Heart left ventricle (tissue), 16 donors: Measurements from ENCODE around the gene HIVEP2. TPM values are rescaled to one million over a fixed set of nuclear protein-coding genes. Genes with fewer than 3 reads are reported as not detected.

Source experiments
- ATAC-seq, 4 donors: fragments of 200-7000 bp; cut with Tn5 transposase; one replicate each; pipeline ENCODE4 v1.9.1; 2020 to 2022; ENCODE audit warnings: moderate library complexity in 4 of 4, mild to moderate bottlenecking in 3 of 4, moderate number of reproducible peaks in 1 of 4
- DNase-seq, 5 donors: peaks; one replicate each; pipeline ENCODE4 v3.0.0-alpha.2; 2020
- H3K27ac ChIP-seq, 12 donors: fragments of 200-600 bp; sonication (generic) in 4 of 12; one replicate each; pipeline versions ENCODE4 v1.5.0 to v1.8.0; 2016 to 2022; ENCODE audit warnings: mild to moderate bottlenecking in 2 of 12
- H3K27me3 ChIP-seq, 9 donors: fragments of 200-600 bp; sonication (generic) in 2 of 9; one replicate each; pipeline versions ENCODE4 v1.5.1 to v1.8.0; 2016 to 2022; ENCODE audit warnings: mild to moderate bottlenecking in 3 of 9
- H3K36me3 ChIP-seq, 9 donors: fragments of 200-600 bp; sonication (generic) in 2 of 9; one replicate each; pipeline versions ENCODE4 v1.5.0 to v1.8.0; 2018 to 2022; ENCODE audit warnings: mild to moderate bottlenecking in 2 of 9
- H3K4me1 ChIP-seq, 12 donors: fragments of 200-600 bp; sonication (generic) in 4 of 12; one replicate each; pipeline versions ENCODE4 v1.5.0 to v1.8.0; 2016 to 2022; ENCODE audit warnings: mild to moderate bottlenecking in 3 of 12
- H3K4me3 ChIP-seq, 12 donors: fragments of 200-600 bp; sonication (generic) in 4 of 12; one replicate each; pipeline versions ENCODE4 v1.5.0 to v1.8.0; 2017 to 2022; ENCODE audit warnings: mild to moderate bottlenecking in 9 of 12, moderate library complexity in 4 of 12
- H3K9me3 ChIP-seq, 12 donors: fragments of 200-600 bp; sonication (generic) in 4 of 12; one replicate each; pipeline versions ENCODE4 v1.5.0 to v1.8.0; 2016 to 2022; ENCODE audit warnings: mild to moderate bottlenecking in 1 of 12
- POLR2A ChIP-seq, 2 donors: fragments of 450-650 bp; IDR thresholded peaks; one replicate each; pipeline ENCODE4 v1.6.1; 2017; ENCODE audit warnings: antibody characterized with exemption in 2 of 2, mild to moderate bottlenecking in 2 of 2, moderate library complexity in 2 of 2
- WGBS, 4 donors: extraction: QIAGEN DNeasy Blood & Tissue Kit in 2 of 4; methylation state at CpG; one replicate each; pipeline versions ENCODE4 v1.1.5 to v1.1.7; 2013 to 2018; 5-methylcytosine and 5-hydroxymethylcytosine counted together
- intact Hi-C, 10 donors: fragments of 100-400 bp; cut with DNase I; formaldehyde crosslinking; loops; one replicate each; pipeline versions ENCODE4 v1.11.1 to v1.14.2; 2022
- polyA plus RNA-seq, 2 donors: library from polyadenylated mRNA; stranded (reverse); fragments of 200-250 nt; gene quantifications; one replicate each; pipeline ENCODE4 v1.2.3, GENCODE V29; 2013
- total RNA-seq, 9 donors: library from RNA; depleted of rRNA in 2 of 9; stranded (reverse); fragments of >200 nt in 2 of 9; fragmentation: NEBNext Ultra II Directional in 3 of 9; extraction: Animal tissue kit (Norgen Biotek cat#: 25700) in 3 of 9; gene quantifications; one replicate each; pipeline versions ENCODE4 v1.1.0 to v1.2.4, GENCODE V29; 2016 to 2023
- TF ChIP-seq, protein P1 (sequence below), 12 donors: fragments of 200-600 bp; sonication (generic) in 4 of 12; IDR thresholded peaks; one replicate each; pipeline versions ENCODE4 v1.5.0 to v1.8.0; 2018 to 2022; ENCODE audit warnings: antibody characterized with exemption in 12 of 12, mild to moderate bottlenecking in 5 of 12
- donor health status: ischemic (EF 13 %, LVEDD 7.1; RV severe dilation, severe dysfunction).
- donor health status: healthy with polysubstance abuse.
- donor health status: DM: no; HTN: yes; CAD: no.
- donor health status: DM: no; HTN: no; CAD: no.
- donor health status: ischemic (EF 25% LVEDD 6.9; RV normal size, moderate dysfunction).
- donor health status: ischemic (EF 25% LVEDD 5.7; RV mildly dilated, moderate dysfunction).
- donor health status: healthy.
- donor health status: DM: yes; HTN: yes; CAD: no.
- donor health status: ischemic (EF 35%, LVEDD 5.7; RV mildly dilated, moderate dysfunction).
- donor health status: nonischemic (EF 11% LVEDD 7.7; RV severe dilation, severe dysfunction).
- donor health status: DM: yes; HTN: yes; CAD: no.
- donor health status: PGD.
- donor health status: ischemic (EF 29% LVEDD 5.4; RV normal size, mild dysfunction).
- donor health status: nonischemic (EF 23%, LVEDD 6.1; RV moderate dilation, normal function).

The HIVEP2 gene
- total and polyA plus RNA-seq, 11 donors: 2.7 to 31.2 (median 20.4) TPM

DNA sequence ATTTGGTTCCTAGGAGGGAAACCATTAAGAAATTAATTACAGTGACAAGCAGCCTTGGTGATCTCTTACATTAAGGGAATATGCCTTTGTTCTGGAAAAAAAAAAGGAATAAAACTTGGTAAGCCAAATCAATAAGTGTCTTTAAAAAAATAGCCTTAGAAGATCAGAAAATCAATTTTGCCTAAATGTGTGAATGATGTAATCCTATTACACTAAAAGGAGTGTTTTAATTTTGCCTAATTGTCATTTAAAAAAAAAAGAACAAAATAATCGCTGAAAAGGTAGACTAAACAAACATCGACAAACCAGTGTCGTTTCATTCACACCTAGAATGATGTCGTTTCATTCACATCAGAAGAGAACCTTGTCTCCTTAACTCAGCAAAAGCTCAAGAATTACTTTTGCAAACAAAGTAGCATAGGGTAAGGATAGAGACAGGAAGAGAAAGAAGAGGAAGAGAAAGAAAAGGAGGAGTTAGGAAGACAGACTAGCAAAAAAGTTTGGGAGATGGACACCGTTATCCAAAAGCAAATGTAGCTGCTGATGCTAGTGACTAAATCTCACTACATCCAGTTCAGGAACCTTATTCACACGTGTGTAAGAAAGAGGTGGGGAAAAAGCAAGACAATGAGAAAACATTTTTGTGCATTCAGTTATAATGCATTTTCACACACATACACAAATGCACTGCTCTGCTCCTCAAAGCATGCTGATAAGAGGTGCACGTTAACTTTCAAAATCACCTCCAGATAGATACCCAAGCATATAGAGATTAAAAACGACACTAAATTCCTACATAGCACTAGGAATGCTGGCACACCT lies 60.6 kb downstream of the HIVEP2 start:
- Histone ChIP-seq H3K9me3 (no peaks in the 10 kb centered on the region), H3K4me3 (peak overlapping the region in 10 of 12 donors; percentile 23 to 59 (median 50)), H3K27ac (peak overlapping the region; percentile 7 to 79 (median 70)), H3K4me1 (peaks cover 7 to 66% (median 45%) of the 10 kb centered on the region in 12 donors), H3K27me3 (no peaks in the 10 kb centered on the region), H3K36me3 (no peaks in the 10 kb centered on the region)
- DNase-seq (no peak), ATAC-seq (no peak)
- TF ChIP-seq, protein P1, sequence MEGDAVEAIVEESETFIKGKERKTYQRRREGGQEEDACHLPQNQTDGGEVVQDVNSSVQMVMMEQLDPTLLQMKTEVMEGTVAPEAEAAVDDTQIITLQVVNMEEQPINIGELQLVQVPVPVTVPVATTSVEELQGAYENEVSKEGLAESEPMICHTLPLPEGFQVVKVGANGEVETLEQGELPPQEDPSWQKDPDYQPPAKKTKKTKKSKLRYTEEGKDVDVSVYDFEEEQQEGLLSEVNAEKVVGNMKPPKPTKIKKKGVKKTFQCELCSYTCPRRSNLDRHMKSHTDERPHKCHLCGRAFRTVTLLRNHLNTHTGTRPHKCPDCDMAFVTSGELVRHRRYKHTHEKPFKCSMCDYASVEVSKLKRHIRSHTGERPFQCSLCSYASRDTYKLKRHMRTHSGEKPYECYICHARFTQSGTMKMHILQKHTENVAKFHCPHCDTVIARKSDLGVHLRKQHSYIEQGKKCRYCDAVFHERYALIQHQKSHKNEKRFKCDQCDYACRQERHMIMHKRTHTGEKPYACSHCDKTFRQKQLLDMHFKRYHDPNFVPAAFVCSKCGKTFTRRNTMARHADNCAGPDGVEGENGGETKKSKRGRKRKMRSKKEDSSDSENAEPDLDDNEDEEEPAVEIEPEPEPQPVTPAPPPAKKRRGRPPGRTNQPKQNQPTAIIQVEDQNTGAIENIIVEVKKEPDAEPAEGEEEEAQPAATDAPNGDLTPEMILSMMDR (IDR thresholded peaks at IDR 0.05): no peak
- TF ChIP-seq POLR2A (IDR thresholded peaks at IDR 0.05): no peak
- intact Hi-C loops: loop anchor here in 9 of 10 donors (1.0 to 10.0 kb wide), 16 partner anchors 37 to 192 kb away; partner anchors contain the start of gene HIVEP2 (in 3 of the 9)
- 42 to 48% (median 44%) methylated on average over 8 of the region's 8 CpGs for WGBS, 4 donors

DNA sequence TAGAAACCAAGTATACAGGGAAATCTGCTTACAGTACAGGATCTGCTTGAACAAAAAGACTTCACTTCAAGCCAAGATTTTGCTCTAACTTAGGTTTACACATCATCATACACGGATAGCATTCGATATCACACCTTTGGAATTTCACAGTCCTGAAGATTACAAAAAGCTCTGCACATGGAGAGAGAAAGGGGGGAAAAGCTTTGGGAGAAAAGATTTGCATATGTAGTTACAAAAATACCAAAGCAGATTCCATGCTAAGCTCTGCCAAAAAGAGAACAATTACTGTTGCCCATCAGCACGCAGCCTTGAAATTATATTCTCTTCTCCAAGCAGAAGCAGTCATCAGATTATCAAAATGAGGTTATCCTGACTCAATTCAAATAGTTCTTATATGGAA lies 62.0 kb downstream of the HIVEP2 start:
- DNase-seq (no peak), ATAC-seq (no peak)
- H3K27me3 ChIP-seq: no peaks in the 10 kb centered on the region
- H3K9me3 ChIP-seq: peaks cover 0 to under 1% (median 0%) of the 10 kb centered on the region in 12 donors
- TF ChIP-seq POLR2A (IDR thresholded peaks at IDR 0.05): no peak
- TF ChIP-seq, protein P1 (IDR thresholded peaks at IDR 0.05): no peak
- no peak overlapping the region for H3K4me3 ChIP-seq
- H3K4me1 ChIP-seq: peaks cover 7 to 76% (median 49%) of the 10 kb centered on the region in 12 donors
- H3K36me3 ChIP-seq: no peaks in the 10 kb centered on the region
- intact Hi-C loops: loop anchor here in 7 of 10 donors (5.0 to 10.0 kb wide), 7 partner anchors 36 to 188 kb away; partner anchors contain the start of gene HIVEP2 (in 1 of the 7)
- peak overlapping the region in 2 of 12 donors; percentile 7 to 10 for H3K27ac ChIP-seq
- 18 to 32% (median 25%) methylated on average over 3 of the region's 3 CpGs for WGBS, 4 donors

DNA sequence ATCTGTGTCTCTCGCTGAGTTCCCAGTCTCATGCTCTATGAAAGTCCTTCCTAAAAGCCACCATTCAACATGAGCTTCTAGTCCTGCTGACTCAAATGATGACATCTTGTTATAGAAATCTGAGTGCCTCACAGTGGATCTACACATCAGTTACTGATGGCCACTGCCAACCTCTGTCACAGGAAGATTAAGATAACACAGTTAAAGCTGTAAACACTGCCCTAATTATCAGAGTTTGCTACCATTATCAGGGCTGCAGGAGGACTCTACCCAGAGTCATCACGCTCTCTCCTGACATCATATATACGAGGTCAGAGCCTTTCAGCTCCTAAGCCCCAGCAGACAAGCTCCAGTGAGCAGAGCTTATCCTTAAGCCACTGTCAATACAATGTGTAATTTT lies 63.2 kb downstream of the HIVEP2 start:
- Histone ChIP-seq H3K27me3 (no peaks in the 10 kb centered on the region), H3K9me3 (peaks cover 0 to 7% (median 0%) of the 10 kb centered on the region in 12 donors), H3K27ac (peak overlapping the region in 1 of 12 donors; percentile 11), H3K4me3 (no peak overlapping the region), H3K4me1 (peaks cover 4 to 67% (median 43%) of the 10 kb centered on the region in 12 donors), H3K36me3 (no peaks in the 10 kb centered on the region)
- no peak for DNase-seq
- TF ChIP-seq, protein P1 (IDR thresholded peaks at IDR 0.05): no peak
- 70 to 87% (median 76%) methylated on average over 3 of the region's 3 CpGs for WGBS, 4 donors
- ATAC-seq: no peak
- intact Hi-C loops: loop anchor here in 7 of 10 donors (5.0 to 10.0 kb wide), 7 partner anchors 34 to 187 kb away; partner anchors contain the start of gene HIVEP2 (in 1 of the 7)

DNA sequence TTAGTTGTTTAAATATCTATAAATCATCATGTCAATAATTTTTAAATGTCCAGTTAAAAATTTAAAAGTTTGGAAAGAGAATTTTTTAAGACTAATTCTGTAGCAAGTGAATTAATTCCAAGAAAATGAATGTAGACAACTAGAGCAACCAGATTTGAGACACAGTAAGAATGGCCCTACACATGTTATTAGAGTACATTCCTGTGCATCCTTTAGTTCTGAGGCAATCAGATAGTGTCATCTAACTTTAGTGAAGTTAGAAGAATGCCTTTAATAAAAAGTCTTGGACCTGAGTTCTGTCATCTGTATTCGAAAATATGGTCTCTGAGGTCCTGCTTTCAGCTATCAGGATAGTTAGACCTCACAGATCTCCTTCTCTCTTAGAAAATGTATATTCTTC lies 63.7 kb downstream of the HIVEP2 start:
- intact Hi-C loops: loop anchor here in 7 of 10 donors (5.0 to 10.0 kb wide), 7 partner anchors 34 to 186 kb away; partner anchors contain the start of gene HIVEP2 (in 1 of the 7)
- H3K4me1 ChIP-seq: peaks cover 4 to 66% (median 38%) of the 10 kb centered on the region in 12 donors

More for the DNA sequence above, 63.7 kb downstream of the HIVEP2 start:
- TF ChIP-seq, protein P1 (IDR thresholded peaks at IDR 0.05): no peak
- no peak for TF ChIP-seq POLR2A (IDR thresholded peaks at IDR 0.05)
- Histone ChIP-seq H3K4me3 (no peak overlapping the region), H3K36me3 (no peaks in the 10 kb centered on the region), H3K27me3 (no peaks in the 10 kb centered on the region), H3K9me3 (peaks cover 0 to 7% (median 0%) of the 10 kb centered on the region in 12 donors), H3K27ac (peak overlapping the region in 1 of 12 donors; percentile 11)
- DNase-seq (no peak), ATAC-seq (no peak)
- 95 to 97% (median 97%) methylated on average over 1 of the region's 1 CpG for WGBS, 4 donors
